Skin epidermis (tissue), 12 donors: ENCODE results near the gene PLN.
A peak's percentile ranks its signal among the peaks of the same experiment; 100 is the strongest.

ENCODE experiments used
- H3K27ac ChIP-seq, 21 experiments: fragments of 200-600 bp; sonication (generic) in 11 of 21; one replicate each; pipeline ENCODE4 v1.5.0; 2020; ENCODE audit warnings: mild to moderate bottlenecking in 3 of 21, inconsistent platforms in 2 of 21, moderate library complexity in 2 of 21
- H3K4me3 ChIP-seq, 7 experiments: fragments of 200-600 bp; sonication (generic) in 2 of 7; one replicate each; pipeline ENCODE4 v1.5.0; 2020; ENCODE audit warnings: inconsistent platforms in 2 of 7, mild to moderate bottlenecking in 2 of 7, moderate library complexity in 1 of 7

The PLN gene

DNA sequence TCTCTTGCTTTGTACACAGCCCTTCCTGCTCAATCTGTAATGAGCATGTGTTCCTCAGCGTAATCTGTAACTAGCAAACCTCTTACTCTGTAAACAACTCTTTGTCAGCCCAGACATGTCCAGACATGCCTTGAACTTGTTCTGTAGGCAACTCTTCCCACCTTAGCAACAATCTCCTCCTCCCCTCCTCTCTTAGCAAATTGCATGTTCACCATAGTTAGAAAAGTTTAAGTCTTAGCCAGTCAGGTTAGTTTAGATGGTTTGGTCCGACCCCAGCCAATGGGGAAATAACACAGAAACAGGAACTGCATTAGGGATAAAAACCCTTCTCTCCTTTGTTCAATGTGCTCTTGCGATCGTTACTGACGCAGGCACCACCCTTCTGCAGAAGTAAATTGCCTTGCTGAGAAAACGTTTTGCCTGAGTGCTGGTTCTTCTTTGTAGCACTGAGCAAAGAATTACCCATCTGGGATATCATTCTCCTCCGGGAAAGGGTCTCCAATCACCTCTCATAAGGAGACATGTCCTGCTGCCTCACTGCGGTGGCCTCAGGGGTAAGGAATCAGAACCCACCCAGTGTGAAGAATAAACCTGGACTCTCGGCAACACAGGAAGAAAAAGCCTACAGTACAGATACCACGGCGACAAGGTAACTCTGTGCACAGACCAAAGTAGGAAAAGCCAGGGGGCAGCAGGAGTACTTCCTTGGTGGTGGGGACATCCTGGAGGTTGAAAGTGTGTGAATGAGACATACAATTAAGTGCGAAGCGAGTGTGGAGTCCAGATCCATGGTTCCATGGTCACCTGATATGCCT lies 26.2 kb downstream of the PLN start:
- no peak overlapping the region for H3K4me3 ChIP-seq
- H3K27ac ChIP-seq = peak overlapping the region in 1 of 21 experiments; percentile 18

DNA sequence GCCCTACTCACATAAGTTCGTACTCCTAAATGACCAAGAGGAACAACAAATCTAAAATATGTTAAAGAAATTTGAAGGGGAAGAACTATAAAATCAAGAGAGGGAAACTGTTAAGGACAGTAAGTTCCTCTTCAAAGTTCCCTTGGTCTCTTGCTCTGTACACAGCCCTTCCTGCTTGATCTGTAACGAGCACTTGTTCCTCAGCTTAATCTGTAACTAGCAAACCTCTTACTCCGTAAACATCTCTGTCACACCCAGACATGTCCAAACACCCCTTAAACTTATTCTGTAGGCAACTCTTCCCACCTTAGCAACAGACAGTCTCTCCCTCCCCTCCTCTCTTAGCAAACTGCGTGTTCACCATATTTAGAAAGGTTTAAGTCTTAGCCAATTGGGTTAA lies 29.9 kb downstream of the PLN start:
- no peak overlapping the region for H3K27ac ChIP-seq

DNA sequence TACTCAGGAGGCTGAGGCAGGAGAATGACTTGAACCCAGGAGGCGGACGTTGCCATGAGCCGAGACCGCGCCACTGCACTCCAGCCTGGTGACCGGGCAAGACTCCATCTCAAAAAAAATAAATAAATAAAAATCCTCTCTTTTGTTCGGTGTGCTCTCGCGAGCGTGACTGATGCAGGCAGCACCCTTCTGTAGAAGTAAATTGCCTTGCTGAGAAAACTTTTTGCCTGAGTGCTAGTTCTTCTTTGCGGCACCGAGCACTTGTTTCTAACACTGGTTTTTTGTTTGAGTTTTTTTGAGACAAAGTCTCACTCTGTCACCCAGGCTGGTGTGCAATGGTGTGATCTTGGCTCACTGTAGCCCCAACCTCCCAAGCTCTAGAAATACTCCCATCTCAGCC lies 30.5 kb downstream of the PLN start:
- Histone ChIP-seq H3K4me3 (no peak overlapping the region), H3K27ac (no peak overlapping the region)

More for the DNA sequence above, 29.9 kb downstream of the PLN start:
- no peak overlapping the region for H3K4me3 ChIP-seq

DNA sequence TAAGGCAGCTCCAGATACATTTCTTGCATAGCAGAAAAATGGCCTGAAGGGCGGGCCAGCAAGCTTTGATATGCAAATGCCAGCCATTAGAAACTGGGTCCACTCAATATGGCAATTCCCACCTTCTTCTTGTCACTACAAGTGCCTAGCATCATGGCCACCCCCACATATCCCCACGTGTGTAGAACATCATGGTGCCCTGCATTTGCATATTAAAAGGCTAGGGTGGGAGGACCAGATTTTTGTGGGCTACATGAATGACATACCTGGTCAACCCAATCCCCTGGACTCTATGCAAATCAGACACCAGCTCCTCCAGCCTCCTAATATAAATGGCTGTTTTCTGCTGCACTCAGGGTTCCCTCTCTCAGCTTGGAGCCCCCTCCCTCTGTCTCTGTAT lies 31.7 kb downstream of the PLN start:
- H3K4me3 ChIP-seq = no peak overlapping the region
- H3K27ac ChIP-seq = no peak overlapping the region

DNA sequence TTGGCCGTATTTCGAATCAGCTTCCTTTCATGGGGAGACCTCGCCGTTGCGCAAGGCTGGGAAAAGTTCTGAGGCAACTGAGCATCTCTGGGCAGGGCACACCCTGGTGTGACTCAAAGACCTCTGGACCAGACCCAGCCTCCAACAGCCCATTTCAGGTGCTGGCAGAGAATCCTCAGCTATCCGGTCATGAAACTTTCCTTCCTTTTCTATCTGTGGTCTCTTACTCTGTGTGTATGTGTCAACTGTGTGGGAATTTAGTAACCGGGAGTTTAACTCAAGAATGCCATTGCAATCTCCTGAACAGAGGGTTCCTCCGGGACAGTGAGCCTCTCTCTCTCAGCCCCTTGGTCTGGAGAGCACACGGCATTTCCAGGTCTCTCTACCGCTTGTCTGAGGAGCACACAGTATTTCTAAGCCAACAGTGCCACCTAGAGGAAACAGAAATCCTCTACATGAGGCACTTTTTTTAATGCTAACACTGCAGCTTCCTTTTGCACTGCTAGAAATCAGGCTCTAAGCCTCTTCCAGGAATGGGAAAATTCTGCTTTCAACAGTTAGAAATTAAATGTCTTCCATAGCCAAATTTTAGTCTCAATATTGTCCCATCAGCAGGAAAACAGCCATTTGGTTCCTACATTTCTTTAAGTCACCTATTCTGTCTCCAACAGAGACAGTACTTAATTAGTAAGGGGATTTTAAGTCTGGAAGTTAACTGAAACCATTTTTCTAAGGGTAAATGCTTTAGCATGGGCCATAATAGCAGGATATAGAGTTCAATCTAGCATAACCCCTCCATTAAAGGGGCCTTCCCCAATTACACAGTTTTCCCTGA lies 32.7 kb downstream of the PLN start:
- Histone ChIP-seq H3K4me3 (no peak overlapping the region), H3K27ac (peak overlapping the region in 3 of 21 experiments; percentile 21 to 37 (median 29))

DNA sequence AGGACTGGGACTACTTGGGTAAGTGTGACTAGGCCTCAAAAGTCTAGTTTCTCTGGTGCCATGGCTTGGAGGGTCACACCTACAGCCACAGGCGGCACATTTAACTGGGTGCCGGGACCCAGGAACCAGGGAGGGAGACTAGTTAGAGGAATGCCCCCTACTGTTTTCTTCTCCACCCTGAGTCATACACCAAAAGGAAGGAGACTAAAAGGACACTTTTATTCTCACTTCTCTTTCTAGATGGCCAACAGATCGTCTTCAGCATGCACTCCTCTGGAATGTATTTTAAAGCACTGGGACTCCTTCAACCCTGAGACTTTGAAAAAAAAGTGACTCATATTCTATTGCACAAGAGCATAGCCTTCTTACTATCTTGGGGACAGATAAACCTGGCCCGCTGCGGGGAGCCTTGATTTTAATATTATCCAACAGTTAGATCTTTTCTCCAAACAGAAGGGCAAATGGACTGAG lies 33.4 kb downstream of the PLN start:
- Histone ChIP-seq H3K27ac (peak overlapping the region in 3 of 21 experiments; percentile 21 to 37 (median 29)), H3K4me3 (no peak overlapping the region)

DNA sequence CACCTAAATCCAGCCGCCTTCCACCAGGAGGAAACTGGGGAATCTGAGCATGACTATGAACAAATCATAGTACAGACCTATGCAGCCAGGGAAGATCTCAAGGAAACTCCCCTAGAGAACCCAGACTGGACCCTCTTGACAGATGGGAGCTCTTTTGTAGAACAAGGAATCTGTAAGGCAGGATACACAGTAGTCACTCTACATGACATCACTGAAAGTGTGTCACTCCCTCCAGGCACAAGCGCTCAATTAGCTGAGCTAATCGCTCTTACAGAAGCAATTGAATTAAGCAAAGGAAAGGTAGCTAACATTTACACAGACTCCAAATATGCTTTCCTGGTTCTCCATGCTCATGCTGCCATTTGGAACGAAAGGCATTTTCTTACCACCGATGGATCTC lies 36.8 kb downstream of the PLN start:
- H3K4me3 ChIP-seq = no peak overlapping the region
- H3K27ac ChIP-seq = no peak overlapping the region

DNA sequence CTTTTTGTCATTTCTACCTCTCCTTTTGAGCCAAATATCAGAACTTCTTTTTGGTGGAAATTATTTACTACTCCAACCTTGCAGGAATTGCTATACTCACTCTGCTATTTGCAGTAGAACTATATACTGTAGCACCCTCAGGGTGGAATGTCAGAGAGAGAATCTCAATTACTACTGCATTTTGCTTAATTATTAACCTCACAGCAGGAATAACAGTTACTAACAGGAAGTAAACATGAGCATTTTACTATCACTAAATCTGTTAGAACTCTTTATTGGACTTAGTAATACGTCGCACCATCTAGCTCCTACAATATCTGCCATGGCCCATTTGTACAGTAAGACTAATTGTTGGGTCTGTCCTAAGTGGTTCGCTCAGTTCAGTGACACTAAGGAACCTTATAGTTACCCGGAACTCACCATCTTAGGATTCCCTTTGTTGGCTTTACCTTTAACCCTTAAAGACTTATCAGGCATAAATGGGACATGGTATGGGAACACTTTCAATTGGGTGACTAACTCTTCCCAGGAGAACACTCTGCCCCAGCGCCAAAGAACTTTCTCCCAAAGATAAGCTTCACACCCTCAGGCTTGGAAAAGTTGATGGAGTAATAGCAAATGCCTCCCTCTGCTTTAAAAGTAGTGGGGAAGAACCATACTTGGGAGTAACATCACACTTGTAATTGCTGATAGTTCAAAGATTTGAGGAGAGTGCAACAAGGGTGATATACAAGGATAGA lies 38.8 kb downstream of the PLN start:
- Histone ChIP-seq H3K4me3 (no peak overlapping the region), H3K27ac (no peak overlapping the region)

DNA sequence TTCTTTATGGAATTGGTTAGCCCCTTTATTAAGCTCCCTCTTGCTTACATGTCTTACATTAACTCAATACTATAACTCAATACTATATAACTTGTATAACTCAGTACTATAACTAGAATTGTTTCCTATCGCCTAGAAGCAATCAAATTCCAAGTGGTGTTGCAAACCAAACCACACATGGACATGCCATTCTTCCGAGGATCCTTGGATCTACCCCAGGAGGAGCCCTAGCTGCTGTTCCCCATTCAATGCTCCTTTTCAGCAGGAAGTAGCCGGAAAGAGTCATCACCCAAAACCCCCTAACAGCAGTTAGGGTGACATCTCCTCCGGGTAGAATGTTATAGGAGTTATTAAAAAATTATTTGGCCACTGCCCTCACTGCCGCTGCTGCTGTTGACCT lies 40.5 kb downstream of the PLN start:
- Histone ChIP-seq H3K4me3 (no peak overlapping the region), H3K27ac (no peak overlapping the region)

DNA sequence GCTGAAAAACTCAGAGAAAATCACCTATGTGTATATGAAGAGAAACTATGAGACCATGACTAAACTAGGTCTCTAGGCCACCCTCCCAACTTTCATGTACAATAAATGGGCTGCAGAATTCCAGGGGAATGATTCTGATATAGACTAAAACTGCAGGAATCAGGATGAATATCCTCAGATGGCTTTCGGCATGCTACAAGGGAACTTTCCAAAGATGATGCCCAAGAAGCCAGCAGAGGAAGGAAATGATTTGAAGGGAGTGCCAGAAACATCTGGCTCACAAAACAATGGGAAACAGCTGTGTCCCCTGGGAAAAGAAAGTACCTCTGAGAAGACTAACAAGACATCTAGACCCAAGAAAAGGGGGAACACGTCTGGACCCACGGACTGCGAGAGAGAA lies 41.1 kb downstream of the PLN start:
- no peak overlapping the region for H3K27ac ChIP-seq
- no peak overlapping the region for H3K4me3 ChIP-seq

DNA sequence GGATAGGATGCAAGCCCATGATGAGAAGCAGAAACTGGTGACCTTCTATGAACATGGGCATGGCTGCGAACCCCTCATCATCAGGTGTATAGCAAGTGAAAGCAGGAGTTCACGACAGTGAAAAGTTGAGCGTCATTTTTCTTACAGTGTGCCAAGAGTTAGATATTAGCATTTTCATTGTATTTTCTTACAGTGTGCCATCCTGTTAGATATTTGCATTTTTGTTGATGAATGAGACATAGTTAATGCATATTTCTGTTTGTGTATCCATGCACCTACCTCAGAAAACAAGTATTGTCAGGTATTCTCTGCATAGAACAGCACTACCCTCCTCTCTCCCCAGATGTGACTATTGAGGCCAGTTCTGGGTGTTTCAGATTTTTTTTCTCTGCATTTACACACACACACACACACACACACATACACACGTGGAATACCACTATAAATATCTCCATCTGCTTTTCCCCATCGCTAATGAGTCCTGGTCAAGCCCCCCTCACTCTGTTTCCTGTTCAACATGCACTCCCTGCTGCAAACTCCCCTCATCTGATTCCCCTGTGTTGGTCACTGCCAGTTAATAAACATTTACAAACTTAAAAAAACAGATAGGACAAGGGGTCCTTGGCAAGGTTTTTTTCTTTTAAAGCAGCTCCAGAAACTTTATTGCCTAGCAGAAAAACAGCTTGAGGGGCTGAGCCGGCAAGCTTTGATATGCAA lies 41.7 kb downstream of the PLN start:
- no peak overlapping the region for H3K4me3 ChIP-seq
- H3K27ac ChIP-seq = no peak overlapping the region

DNA sequence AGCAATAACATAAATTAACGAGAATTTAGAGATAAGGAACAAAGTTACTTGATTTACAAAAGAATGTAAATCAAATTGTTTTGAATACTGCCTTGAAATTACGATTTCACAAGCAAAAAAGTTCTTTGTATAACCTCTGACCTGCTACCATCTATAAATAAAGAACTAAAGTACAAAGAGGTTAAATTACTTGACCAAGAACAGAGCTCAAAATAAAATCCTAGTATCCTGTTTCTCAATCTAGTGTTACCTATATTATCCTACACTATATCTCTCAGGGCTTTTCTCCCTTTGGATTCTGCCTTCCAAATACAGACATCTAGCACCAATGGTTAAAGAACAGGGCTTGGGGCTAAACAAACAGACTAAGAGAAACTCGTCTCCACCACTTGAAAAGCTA lies 43.8 kb downstream of the PLN start:
- Histone ChIP-seq H3K27ac (no peak overlapping the region), H3K4me3 (no peak overlapping the region)

DNA sequence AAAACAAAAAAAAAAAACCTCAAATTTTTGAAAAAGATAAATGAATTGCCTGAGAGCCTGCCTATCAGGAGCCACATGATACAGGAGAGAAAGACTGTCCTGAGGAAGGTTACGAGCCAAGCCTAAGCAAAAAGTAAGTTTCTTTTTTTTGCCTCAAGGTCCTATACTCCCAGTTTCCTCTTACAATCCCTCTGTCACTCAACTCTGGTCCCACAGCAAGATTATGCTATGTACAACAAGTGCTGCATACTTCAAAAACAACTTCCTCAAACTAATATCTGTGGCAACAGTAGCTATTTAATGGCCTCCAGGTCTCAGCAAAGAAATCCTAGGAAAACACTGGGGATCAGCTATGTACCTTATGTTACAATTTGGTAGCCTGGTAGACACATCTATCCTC lies 46.8 kb downstream of the PLN start:
- no peak overlapping the region for H3K4me3 ChIP-seq
- H3K27ac ChIP-seq = no peak overlapping the region

DNA sequence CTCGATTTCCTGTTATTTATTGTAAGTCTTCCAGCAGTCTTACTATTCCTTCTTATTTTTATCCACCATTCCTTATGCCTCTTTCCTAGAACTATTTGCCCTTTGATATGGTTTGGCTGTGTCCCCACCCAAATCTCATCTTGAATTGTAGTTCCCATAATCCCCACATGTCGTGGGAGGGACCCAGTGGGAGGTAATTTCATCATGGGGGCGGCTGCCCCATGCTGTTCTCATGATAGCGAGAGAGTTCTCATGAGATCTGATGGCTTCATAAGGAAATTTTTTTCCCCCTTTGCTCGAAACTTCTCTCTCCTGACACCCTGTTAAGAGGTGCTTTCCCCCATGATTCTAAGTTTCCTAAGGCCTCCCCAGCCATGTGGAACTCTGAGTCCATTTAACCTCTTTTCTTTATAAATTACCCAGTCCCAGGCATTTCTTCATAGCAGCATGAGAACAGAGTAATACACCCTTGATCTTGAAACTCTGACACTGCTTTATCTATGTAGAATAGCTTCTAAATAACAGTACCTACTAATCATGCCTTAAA lies 48.8 kb downstream of the PLN start:
- Histone ChIP-seq H3K4me3 (no peak overlapping the region), H3K27ac (no peak overlapping the region)

DNA sequence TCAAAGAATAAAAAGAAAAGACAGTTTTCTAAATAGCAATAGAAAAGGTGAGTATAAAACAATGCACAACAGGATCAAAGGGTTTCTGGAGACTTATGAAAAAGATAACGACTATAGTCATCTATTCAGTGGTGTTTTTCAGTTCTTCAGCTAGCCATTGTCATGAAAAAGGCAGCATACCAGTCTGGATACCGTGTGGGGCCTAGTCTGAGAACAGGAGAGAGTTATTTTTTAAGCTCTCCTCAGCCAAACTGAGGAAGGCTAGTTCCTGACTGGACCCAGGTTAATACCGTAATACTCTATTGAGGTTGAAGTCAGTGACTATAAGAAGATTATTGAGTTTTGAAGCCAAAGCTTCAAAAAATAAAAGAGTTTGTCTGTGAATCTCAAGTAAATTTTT lies 49.5 kb downstream of the PLN start:
- Histone ChIP-seq H3K4me3 (no peak overlapping the region), H3K27ac (no peak overlapping the region)

DNA sequence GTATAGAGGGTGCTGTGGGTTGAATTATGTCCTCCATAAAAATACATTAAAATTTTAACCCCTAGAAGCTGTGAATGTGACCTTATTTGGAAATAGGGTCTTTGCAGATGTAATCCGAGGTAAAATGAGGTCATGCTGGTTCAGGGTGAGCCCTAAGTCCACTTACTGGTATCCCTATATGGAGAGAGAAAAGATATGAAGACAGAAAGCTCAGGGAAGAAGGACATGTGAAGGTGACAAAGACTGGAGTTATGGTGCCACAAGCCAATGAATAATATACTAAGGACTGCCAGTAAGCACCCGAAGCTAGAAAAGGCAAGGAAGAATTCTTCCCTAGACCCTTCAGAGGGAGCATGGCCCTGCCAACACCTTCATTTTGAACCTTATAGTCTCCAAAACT lies 50.2 kb downstream of the PLN start:
- no peak overlapping the region for H3K27ac ChIP-seq

DNA sequence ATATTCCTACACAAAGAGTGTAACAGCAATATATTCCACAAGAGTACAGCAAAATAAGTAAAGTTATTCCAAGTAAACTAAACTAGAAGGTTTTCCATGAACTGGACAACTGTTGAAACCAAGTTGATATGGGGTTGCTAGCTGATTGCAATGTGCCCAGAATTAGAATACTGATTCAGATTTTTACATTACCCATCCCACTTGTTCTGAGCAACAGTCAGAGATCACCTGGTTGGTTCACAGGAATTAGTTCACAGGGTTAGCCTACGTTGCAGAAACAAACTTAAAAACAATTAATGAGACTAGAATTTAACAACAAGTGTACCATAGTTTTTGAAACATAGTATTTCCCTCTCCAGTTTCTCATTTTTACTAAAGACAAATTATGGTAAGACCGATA lies 54.2 kb downstream of the PLN start:
- Histone ChIP-seq H3K4me3 (no peak overlapping the region), H3K27ac (no peak overlapping the region)

More for the DNA sequence above, 50.2 kb downstream of the PLN start:
- H3K4me3 ChIP-seq = no peak overlapping the region

DNA sequence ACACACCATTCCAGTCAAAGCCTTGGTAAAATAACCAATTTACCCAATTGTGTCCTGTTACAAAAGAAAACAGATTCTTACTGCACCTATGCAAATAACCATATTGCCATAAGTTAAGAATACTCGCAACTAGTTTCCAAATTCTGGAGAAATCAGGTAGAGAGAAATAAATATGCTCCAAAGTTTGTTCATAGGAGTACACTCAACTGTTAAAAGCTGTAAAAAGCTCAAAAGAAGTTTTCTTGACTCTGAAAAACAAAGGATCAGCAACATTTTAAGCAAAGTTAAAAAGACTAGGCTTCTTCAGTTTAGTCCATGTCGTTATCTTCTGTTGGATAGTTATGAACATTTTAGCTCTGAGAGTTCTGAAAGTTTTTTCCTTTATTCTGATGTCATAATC lies 55.3 kb downstream of the PLN start:
- H3K4me3 ChIP-seq = no peak overlapping the region
- no peak overlapping the region for H3K27ac ChIP-seq

DNA sequence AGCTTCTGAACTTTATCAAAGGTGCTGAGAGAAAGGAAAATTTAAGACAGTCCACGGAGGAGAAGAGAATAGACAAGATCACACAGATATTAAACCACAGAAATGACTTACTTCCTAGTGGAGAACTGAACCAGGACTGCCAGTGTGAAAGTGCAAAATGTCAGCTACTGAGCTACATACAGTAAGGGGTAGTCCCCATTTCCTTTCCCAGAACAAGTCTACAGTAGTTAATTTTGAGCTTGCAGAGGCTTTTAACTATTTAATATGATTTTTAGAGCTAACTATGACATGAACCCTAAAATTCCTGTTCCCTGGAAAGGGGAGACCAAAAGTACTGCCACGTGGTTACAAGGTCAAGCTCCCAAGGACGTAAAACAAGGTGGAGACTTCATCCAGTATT lies 58.2 kb downstream of the PLN start:
- no peak overlapping the region for H3K4me3 ChIP-seq
- H3K27ac ChIP-seq = no peak overlapping the region
